GM12878 (cell line): Measurements from ENCODE around the gene ASB6. TPM values are rescaled to one million over a fixed set of nuclear protein-coding genes. Genes with fewer than 3 reads are reported as not detected.

Source experiments
- ATAC-seq: fragments of 200-7000 bp; cut with Tn5 transposase; 3 replicates; pipeline ENCODE4 v1.9.1; 2020; ENCODE audit warnings: mild to moderate bottlenecking, moderate library complexity
- BruUV-seq: library from RNA; stranded (reverse); fragments of 400-500 nt; replicated peaks from 2 replicates; lab custom pipeline; 2021; lab: Mats Ljungman, UMichigan
- CTCF ChIA-PET: fragments of 300-600 bp; sonication (Branson Sonifier 250); formaldehyde crosslinking; extraction: SDS; loops from one replicate; lab custom pipeline; 2021; ENCODE audit warnings: inconsistent platforms; lab: Yijun Ruan, JAX
- POLR2A ChIA-PET: fragments of 350-600 bp; formaldehyde crosslinking; extraction: SDS; loops from one replicate; lab custom pipeline; 2021; ENCODE audit warnings: inconsistent platforms; lab: Charles Lee
- RAD21 ChIA-PET: fragments of 300-600 bp; sonication (Branson Sonifier 250); formaldehyde crosslinking; loops from one replicate; lab custom pipeline; 2023; ENCODE audit warnings: antibody characterized with exemption; ENCODE audit not compliant: unreplicated experiment; lab: Charles Lee
- SMC1A ChIA-PET: fragments of 300-600 bp; sonication (Branson Sonifier 250); formaldehyde crosslinking; loops from one replicate; lab custom pipeline; 2023; ENCODE audit not compliant: unreplicated experiment, uncharacterized antibody; lab: Charles Lee
- DNase-seq: peaks from one replicate; pipeline ENCODE4 v3.0.0-alpha.2; 2011; ENCODE audit warnings: low read depth, low spot score
- FAIRE-seq: peaks from 3 replicates; lab custom pipeline; 2011; peaks lifted over from hg19 to GRCh38; lab: Jason Lieb, UNC
- H2AFZ ChIP-seq: 2 replicates; pipeline ENCODE4 v1.6.0; 2011; ENCODE audit warnings: low read depth, low read length, control low read depth; ENCODE audit not compliant: control insufficient read depth
- H3K27ac ChIP-seq: 2 replicates; pipeline ENCODE4 v1.5.1; 2011; ENCODE audit warnings: control low read depth; ENCODE audit not compliant: control insufficient read depth, insufficient read depth
- H3K27me3 ChIP-seq, 2 experiments: replicated peaks in 1 of 2; 2 replicates each; pipeline versions ENCODE4 v1.6.0 to v1.6.1; 2011; ENCODE audit warnings: low read length in 1 of 2; ENCODE audit not compliant: control insufficient read depth in 2 of 2, insufficient read depth in 2 of 2
- H3K36me3 ChIP-seq, 2 experiments: 2 replicates each; pipeline ENCODE4 v1.5.1; 2011; ENCODE audit warnings: low read length in 1 of 2; ENCODE audit not compliant: control insufficient read depth in 2 of 2, insufficient read depth in 2 of 2
- H3K4me1 ChIP-seq: 2 replicates; pipeline ENCODE4 v1.6.1; 2011; ENCODE audit warnings: mild to moderate bottlenecking, low read length, moderate library complexity, mixed read lengths; ENCODE audit not compliant: control insufficient read depth, insufficient read depth
- H3K4me2 ChIP-seq: 2 replicates; pipeline ENCODE4 v1.6.0; 2011; ENCODE audit warnings: control low read depth; ENCODE audit not compliant: control insufficient read depth, insufficient read depth
- H3K4me3 ChIP-seq: fragments of 200-600 bp; sonication (generic); 2 replicates; pipeline ENCODE4 v1.5.1; 2016
- H3K79me2 ChIP-seq: 2 replicates; pipeline ENCODE4 v1.6.0; 2011; ENCODE audit warnings: low read length; ENCODE audit not compliant: control insufficient read depth, insufficient read depth
- H3K9ac ChIP-seq: 2 replicates; pipeline ENCODE4 v1.8.0; 2011; ENCODE audit warnings: low read length, control low read depth, mixed read lengths; ENCODE audit not compliant: control insufficient read depth, insufficient read depth
- H3K9me3 ChIP-seq: replicated peaks from 3 replicates; pipeline ENCODE4 v1.5.1; 2011; ENCODE audit warnings: mild to moderate bottlenecking, low read length; ENCODE audit not compliant: control insufficient read depth, insufficient read depth
- H4K20me1 ChIP-seq: 2 replicates; pipeline ENCODE4 v1.6.0; 2011; ENCODE audit not compliant: control insufficient read depth, insufficient read depth
- BMI1 ChIP-seq: fragments of 450-650 bp; IDR thresholded peaks from 2 replicates; pipeline ENCODE4 v1.6.1; 2016; ENCODE audit warnings: mild to moderate bottlenecking, moderate library complexity, borderline replicate concordance
- DPF2 ChIP-seq: fragments of 450-650 bp; IDR thresholded peaks from 2 replicates; pipeline ENCODE4 v1.6.1; 2017; ENCODE audit warnings: mild to moderate bottlenecking
- EP300 ChIP-seq, 2 experiments: fragments of 150-350 bp in 1 of 2; IDR thresholded peaks; 2 replicates each; pipeline ENCODE4 v1.6.1; 2011 to 2012; ENCODE audit warnings: low read depth in 2 of 2, low read length in 2 of 2, borderline replicate concordance in 1 of 2, improper control_type of control experiment in 1 of 2, inconsistent platforms in 1 of 2; ENCODE audit not compliant: control insufficient read depth in 1 of 2
- HCFC1 ChIP-seq: fragments of 150-350 bp; IDR thresholded peaks from 2 replicates; pipeline ENCODE4 v1.6.1; 2014; ENCODE audit warnings: low read length
- PML ChIP-seq: IDR thresholded peaks from 2 replicates; pipeline ENCODE4 v1.6.1; 2012; ENCODE audit warnings: low read length, inconsistent platforms
- SPI1 ChIP-seq: IDR thresholded peaks from 2 replicates; pipeline ENCODE4 v1.6.1; 2011; ENCODE audit warnings: low read depth, mild to moderate bottlenecking, low read length, moderate library complexity, borderline replicate concordance; ENCODE audit not compliant: insufficient read depth
- SRF ChIP-seq, 2 experiments: IDR thresholded peaks; 2 replicates each; pipeline ENCODE4 v1.6.1; 2011; ENCODE audit warnings: low read depth in 2 of 2, low read length in 2 of 2, mild to moderate bottlenecking in 1 of 2, moderate library complexity in 1 of 2
- WGBS: methylation state at CpG from one replicate; pipeline ENCODE4 v1.1.6; 2016; ENCODE audit warnings: low lambda C conversion rate; ENCODE audit not compliant: insufficient replicate concordance, insufficient coverage; ENCODE audit errors: missing lambda C conversion rate; 5-methylcytosine and 5-hydroxymethylcytosine counted together
- in situ Hi-C: fragments of 300-500 bp; cut with MboI; formaldehyde crosslinking; loops from 9 replicates; pipeline ENCODE4 v1.14.3; 2018; ENCODE audit warnings: mixed read lengths
- intact Hi-C: fragments of 100-400 bp; cut with micrococcal nuclease; formaldehyde crosslinking; loops from one replicate; pipeline ENCODE4 v1.14.2; 2022; ENCODE audit not compliant: unreplicated experiment
- polyA plus RNA-seq, 11 experiments: library from polyadenylated mRNA; depleted of rRNA in 4 of 11; unstranded in 6 of 11; stranded (reverse) in 5 of 11; fragments of >200 nt; fragmentation: Nextera tagmentation in 4 of 11; fragmentation: Illumina TruSeq in 1 of 11; extraction: Ambion mirVana in 4 of 11; extraction: Trizol in 1 of 11; gene quantifications; 1 replicate in 1 of 11; 2 replicates in 10 of 11; pipeline versions ENCODE4 v1.2.1 to v1.2.3, GENCODE V29; 2011 to 2016; ENCODE audit warnings: inconsistent platforms in 2 of 11, missing spikeins in 2 of 11, low read depth in 1 of 11
- total RNA-seq, 4 experiments: library from RNA; depleted of rRNA in 3 of 4; stranded (reverse); fragments of >200 nt in 3 of 4; fragmentation: Illumina TruSeq in 1 of 4; extraction: Trizol in 1 of 4; gene quantifications; 2 replicates each; pipeline versions ENCODE4 v1.2.1 to v1.2.3, GENCODE V29; 2013 to 2021
- TF ChIP-seq, protein P1 (sequence below): IDR thresholded peaks from 2 replicates; pipeline ENCODE4 v1.6.1; 2012; ENCODE audit warnings: low read depth, low read length, improper control_type of control experiment
- TF ChIP-seq, protein P2 (sequence below): fragments of 450-650 bp; formaldehyde crosslinking; IDR thresholded peaks from 2 replicates; pipeline ENCODE4 v1.4.0; 2020; ENCODE audit warnings: mild to moderate bottlenecking, moderate library complexity
- TF ChIP-seq, protein P3 (sequence below): fragments of 450-650 bp; formaldehyde crosslinking; IDR thresholded peaks from 2 replicates; pipeline ENCODE4 v1.5.0; 2022; ENCODE audit warnings: mild to moderate bottlenecking, missing genetic modification characterization

Gene ASB6
- total and polyA plus RNA-seq, 10 of the 15 experiments (the other 5 are each of a cell fraction or from before 2014, with no cell fraction given) = 0.80 to 18.2 (median 9.9) TPM

DNA sequence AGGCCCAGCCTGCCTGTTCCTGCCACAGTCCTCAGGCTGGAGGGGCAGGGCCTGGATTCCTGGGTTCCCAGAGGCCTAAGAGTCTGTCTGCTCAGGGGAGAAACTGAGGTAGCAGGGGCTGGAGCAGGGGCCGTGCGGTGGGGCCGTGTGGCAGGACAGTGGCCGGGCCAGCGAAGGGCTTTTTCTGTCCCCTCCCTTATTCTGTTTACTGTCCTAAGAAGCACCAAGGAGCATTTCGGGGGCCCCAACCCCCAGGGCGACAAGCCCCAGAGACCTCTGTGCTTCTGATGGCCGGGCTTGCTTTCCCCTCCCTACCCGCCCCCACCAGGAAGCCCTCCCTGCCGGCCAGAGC, 6.8 kb upstream of the ASB6 start:
- H3K9me3 ChIP-seq = no peaks in the 10 kb centered on the region
- TF ChIP-seq EP300 (IDR thresholded peaks at IDR 0.05; ENCODE audit: borderline replicate concordance in 1 of 2, control insufficient read depth in 1 of 2, low read depth in 2 of 2, low read length in 2 of 2) = no peak
- TF ChIP-seq SPI1 = no peak
- no peak for TF ChIP-seq PML
- TF ChIP-seq BMI1 = no peak
- TF ChIP-seq DPF2 = no peak
- TF ChIP-seq, protein P1, sequence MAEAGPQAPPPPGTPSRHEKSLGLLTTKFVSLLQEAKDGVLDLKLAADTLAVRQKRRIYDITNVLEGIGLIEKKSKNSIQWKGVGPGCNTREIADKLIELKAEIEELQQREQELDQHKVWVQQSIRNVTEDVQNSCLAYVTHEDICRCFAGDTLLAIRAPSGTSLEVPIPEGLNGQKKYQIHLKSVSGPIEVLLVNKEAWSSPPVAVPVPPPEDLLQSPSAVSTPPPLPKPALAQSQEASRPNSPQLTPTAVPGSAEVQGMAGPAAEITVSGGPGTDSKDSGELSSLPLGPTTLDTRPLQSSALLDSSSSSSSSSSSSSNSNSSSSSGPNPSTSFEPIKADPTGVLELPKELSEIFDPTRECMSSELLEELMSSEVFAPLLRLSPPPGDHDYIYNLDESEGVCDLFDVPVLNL = no peak
- TF ChIP-seq SRF (IDR thresholded peaks at IDR 0.05; ENCODE audit: low read depth in 2 of 2, low read length in 2 of 2) = no peak
- TF ChIP-seq, protein P2, sequence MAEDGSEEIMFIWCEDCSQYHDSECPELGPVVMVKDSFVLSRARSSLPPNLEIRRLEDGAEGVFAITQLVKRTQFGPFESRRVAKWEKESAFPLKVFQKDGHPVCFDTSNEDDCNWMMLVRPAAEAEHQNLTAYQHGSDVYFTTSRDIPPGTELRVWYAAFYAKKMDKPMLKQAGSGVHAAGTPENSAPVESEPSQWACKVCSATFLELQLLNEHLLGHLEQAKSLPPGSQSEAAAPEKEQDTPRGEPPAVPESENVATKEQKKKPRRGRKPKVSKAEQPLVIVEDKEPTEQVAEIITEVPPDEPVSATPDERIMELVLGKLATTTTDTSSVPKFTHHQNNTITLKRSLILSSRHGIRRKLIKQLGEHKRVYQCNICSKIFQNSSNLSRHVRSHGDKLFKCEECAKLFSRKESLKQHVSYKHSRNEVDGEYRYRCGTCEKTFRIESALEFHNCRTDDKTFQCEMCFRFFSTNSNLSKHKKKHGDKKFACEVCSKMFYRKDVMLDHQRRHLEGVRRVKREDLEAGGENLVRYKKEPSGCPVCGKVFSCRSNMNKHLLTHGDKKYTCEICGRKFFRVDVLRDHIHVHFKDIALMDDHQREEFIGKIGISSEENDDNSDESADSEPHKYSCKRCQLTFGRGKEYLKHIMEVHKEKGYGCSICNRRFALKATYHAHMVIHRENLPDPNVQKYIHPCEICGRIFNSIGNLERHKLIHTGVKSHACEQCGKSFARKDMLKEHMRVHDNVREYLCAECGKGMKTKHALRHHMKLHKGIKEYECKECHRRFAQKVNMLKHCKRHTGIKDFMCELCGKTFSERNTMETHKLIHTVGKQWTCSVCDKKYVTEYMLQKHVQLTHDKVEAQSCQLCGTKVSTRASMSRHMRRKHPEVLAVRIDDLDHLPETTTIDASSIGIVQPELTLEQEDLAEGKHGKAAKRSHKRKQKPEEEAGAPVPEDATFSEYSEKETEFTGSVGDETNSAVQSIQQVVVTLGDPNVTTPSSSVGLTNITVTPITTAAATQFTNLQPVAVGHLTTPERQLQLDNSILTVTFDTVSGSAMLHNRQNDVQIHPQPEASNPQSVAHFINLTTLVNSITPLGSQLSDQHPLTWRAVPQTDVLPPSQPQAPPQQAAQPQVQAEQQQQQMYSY (CRISPR knock-in tag) = no peak
- TF ChIP-seq HCFC1 = no peak
- TF ChIP-seq, protein P3, sequence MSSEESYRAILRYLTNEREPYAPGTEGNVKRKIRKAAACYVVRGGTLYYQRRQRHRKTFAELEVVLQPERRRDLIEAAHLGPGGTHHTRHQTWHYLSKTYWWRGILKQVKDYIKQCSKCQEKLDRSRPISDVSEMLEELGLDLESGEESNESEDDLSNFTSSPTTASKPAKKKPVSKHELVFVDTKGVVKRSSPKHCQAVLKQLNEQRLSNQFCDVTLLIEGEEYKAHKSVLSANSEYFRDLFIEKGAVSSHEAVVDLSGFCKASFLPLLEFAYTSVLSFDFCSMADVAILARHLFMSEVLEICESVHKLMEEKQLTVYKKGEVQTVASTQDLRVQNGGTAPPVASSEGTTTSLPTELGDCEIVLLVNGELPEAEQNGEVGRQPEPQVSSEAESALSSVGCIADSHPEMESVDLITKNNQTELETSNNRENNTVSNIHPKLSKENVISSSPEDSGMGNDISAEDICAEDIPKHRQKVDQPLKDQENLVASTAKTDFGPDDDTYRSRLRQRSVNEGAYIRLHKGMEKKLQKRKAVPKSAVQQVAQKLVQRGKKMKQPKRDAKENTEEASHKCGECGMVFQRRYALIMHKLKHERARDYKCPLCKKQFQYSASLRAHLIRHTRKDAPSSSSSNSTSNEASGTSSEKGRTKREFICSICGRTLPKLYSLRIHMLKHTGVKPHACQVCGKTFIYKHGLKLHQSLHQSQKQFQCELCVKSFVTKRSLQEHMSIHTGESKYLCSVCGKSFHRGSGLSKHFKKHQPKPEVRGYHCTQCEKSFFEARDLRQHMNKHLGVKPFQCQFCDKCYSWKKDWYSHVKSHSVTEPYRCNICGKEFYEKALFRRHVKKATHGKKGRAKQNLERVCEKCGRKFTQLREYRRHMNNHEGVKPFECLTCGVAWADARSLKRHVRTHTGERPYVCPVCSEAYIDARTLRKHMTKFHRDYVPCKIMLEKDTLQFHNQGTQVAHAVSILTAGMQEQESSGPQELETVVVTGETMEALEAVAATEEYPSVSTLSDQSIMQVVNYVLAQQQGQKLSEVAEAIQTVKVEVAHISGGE (CRISPR knock-in tag) = no peak
- no peaks in the 10 kb centered on the region for H3K4me1 ChIP-seq
- no peak overlapping the region for H3K9ac ChIP-seq
- no peak for FAIRE-seq
- no peaks in the 10 kb centered on the region for H4K20me1 ChIP-seq
- BruUV-seq = no TSS peak
- WGBS = 28% methylated on average over 9 of the region's 10 CpGs
- no peaks in the 10 kb centered on the region for H3K36me3 ChIP-seq
- RAD21 ChIA-PET = no interaction called here
- no peaks in the 10 kb centered on the region; a peak in 1 of 4 replicates for H3K27me3 ChIP-seq
- no peak for ATAC-seq
- intact Hi-C loops (no loop called here), in situ Hi-C loops (loop anchor here (5.0 kb wide), 1 partner anchor 134 kb away; no protein-coding TSS in a partner anchor)
- H3K79me2 ChIP-seq = no peaks in the 10 kb centered on the region
- DNase-seq = no peak
- H3K4me3 ChIP-seq = no peak overlapping the region
- SMC1A ChIA-PET = no interaction called here
- no peak overlapping the region for H3K27ac ChIP-seq
- no peak overlapping the region for H3K4me2 ChIP-seq
- POLR2A ChIA-PET = no interaction called here
- CTCF ChIA-PET = no interaction called here
- no peak overlapping the region for H2AFZ ChIP-seq
